Muscle layer of colon (tissue), 2 donors: Measurements from ENCODE around the gene ASCC1.

ENCODE experiments used
- H3K27ac ChIP-seq: one replicate; pipeline ENCODE4 v1.7.0; 2013; ENCODE audit warnings: low read depth, mild to moderate bottlenecking, low read length, moderate library complexity
- H3K27me3 ChIP-seq, 2 donors: one replicate each; pipeline ENCODE4 v1.7.0; 2013; ENCODE audit warnings: low read length in 2 of 2, mild to moderate bottlenecking in 2 of 2; ENCODE audit not compliant: insufficient read depth in 2 of 2, control insufficient read depth in 1 of 2
- H3K36me3 ChIP-seq: one replicate; pipeline ENCODE4 v1.7.0; 2013; ENCODE audit warnings: mild to moderate bottlenecking, low read length; ENCODE audit not compliant: insufficient read depth
- H3K4me1 ChIP-seq: one replicate; pipeline ENCODE4 v1.7.0; 2013; ENCODE audit warnings: mild to moderate bottlenecking, low read length; ENCODE audit not compliant: insufficient read depth
- H3K4me3 ChIP-seq, 2 donors: one replicate each; pipeline ENCODE4 v1.7.0; 2013; ENCODE audit warnings: low read length in 2 of 2, low read depth in 1 of 2, mild to moderate bottlenecking in 1 of 2, moderate library complexity in 1 of 2
- H3K9ac ChIP-seq: one replicate; pipeline ENCODE4 v1.7.0; 2013; ENCODE audit warnings: low read length
- H3K9me3 ChIP-seq: one replicate; pipeline ENCODE4 v1.7.0; 2013; ENCODE audit warnings: mild to moderate bottlenecking, low read length
- donor health status: abdominal sarcoma.
- donor health status: Adenocarcinoma of cecum.

Gene ASCC1

GRCh38 chr10:72083790-72084459 lies 132.2 kb downstream of the ASCC1 start:
- Histone ChIP-seq H3K36me3 (no peaks in the 10 kb centered on the region), H3K9ac (no peak overlapping the region), H3K4me1 (peaks cover 8% of the 10 kb centered on the region), H3K9me3 (no peaks in the 10 kb centered on the region), H3K27me3 (peaks cover 10 to 22% of the 10 kb centered on the region in 2 donors), H3K27ac (no peak overlapping the region), H3K4me3 (no peak overlapping the region)

GRCh38 chr10:72082856-72083789 lies 133.0 kb downstream of the ASCC1 start:
- Histone ChIP-seq H3K9me3 (no peaks in the 10 kb centered on the region), H3K27ac (no peak overlapping the region), H3K4me3 (no peak overlapping the region), H3K27me3 (peaks cover 2 to 14% of the 10 kb centered on the region in 2 donors), H3K4me1 (peaks cover 2% of the 10 kb centered on the region), H3K36me3 (no peaks in the 10 kb centered on the region), H3K9ac (no peak overlapping the region)

- Histone ChIP-seq H3K4me3 (no peak overlapping the region), H3K9me3 (no peaks in the 10 kb centered on the region), H3K27ac (no peak overlapping the region), H3K4me1 (no peaks in the 10 kb centered on the region), H3K27me3 (peaks cover 0 to 3% of the 10 kb centered on the region in 2 donors), H3K9ac (no peak overlapping the region), H3K36me3 (no peaks in the 10 kb centered on the region)
Observed at GRCh38 chr10:72081772-72082590, 134.1 kb downstream of the ASCC1 start.

GRCh38 chr10:72081210-72081609 lies 134.9 kb downstream of the ASCC1 start:
- Histone ChIP-seq H3K9ac (no peak overlapping the region), H3K4me1 (no peaks in the 10 kb centered on the region), H3K27me3 (no peaks in the 10 kb centered on the region), H3K9me3 (no peaks in the 10 kb centered on the region), H3K36me3 (no peaks in the 10 kb centered on the region), H3K27ac (no peak overlapping the region), H3K4me3 (no peak overlapping the region)

GRCh38 chr10:72080042-72080975 lies 135.8 kb downstream of the ASCC1 start:
- H3K27me3 ChIP-seq, result no peaks in the 10 kb centered on the region
- H3K9me3 ChIP-seq, result no peaks in the 10 kb centered on the region
- no peak overlapping the region for H3K4me3 ChIP-seq
- no peaks in the 10 kb centered on the region for H3K36me3 ChIP-seq
- H3K27ac ChIP-seq, result no peak overlapping the region
- H3K4me1 ChIP-seq, result no peaks in the 10 kb centered on the region
- no peak overlapping the region for H3K9ac ChIP-seq

GRCh38 chr10:72079356-72079755 lies 136.7 kb downstream of the ASCC1 start:
- H3K4me1 ChIP-seq, result no peaks in the 10 kb centered on the region
- H3K9me3 ChIP-seq, result no peaks in the 10 kb centered on the region
- H3K36me3 ChIP-seq, result no peaks in the 10 kb centered on the region
- H3K27me3 ChIP-seq, result no peaks in the 10 kb centered on the region
- H3K9ac ChIP-seq, result no peak overlapping the region
- H3K27ac ChIP-seq, result no peak overlapping the region
- no peak overlapping the region for H3K4me3 ChIP-seq

GRCh38 chr10:72077275-72077990 lies 138.6 kb downstream of the ASCC1 start:
- H3K27me3 ChIP-seq, result no peaks in the 10 kb centered on the region
- no peak overlapping the region for H3K27ac ChIP-seq
- no peak overlapping the region for H3K4me3 ChIP-seq
- no peak overlapping the region for H3K9ac ChIP-seq
- H3K4me1 ChIP-seq, result no peaks in the 10 kb centered on the region
- no peaks in the 10 kb centered on the region for H3K9me3 ChIP-seq
- H3K36me3 ChIP-seq, result no peaks in the 10 kb centered on the region

- H3K27me3 ChIP-seq, result no peaks in the 10 kb centered on the region
- H3K27ac ChIP-seq, result no peak overlapping the region
- no peaks in the 10 kb centered on the region for H3K4me1 ChIP-seq
Observed at GRCh38 chr10:72076756-72077155, 139.3 kb downstream of the ASCC1 start.

GRCh38 chr10:72075376-72076115 lies 140.5 kb downstream of the ASCC1 start:
- Histone ChIP-seq H3K27me3 (no peaks in the 10 kb centered on the region), H3K4me1 (no peaks in the 10 kb centered on the region)

More at GRCh38 chr10:72076756-72077155, 139.3 kb downstream of the ASCC1 start:
- Histone ChIP-seq H3K9me3 (no peaks in the 10 kb centered on the region), H3K9ac (no peak overlapping the region), H3K36me3 (no peaks in the 10 kb centered on the region), H3K4me3 (no peak overlapping the region)

More at GRCh38 chr10:72075376-72076115, 140.5 kb downstream of the ASCC1 start:
- H3K9ac ChIP-seq, result no peak overlapping the region
- H3K27ac ChIP-seq, result no peak overlapping the region
- H3K4me3 ChIP-seq, result no peak overlapping the region
- no peaks in the 10 kb centered on the region for H3K9me3 ChIP-seq
- no peaks in the 10 kb centered on the region for H3K36me3 ChIP-seq
